BLaER1 treated with 17β-estradiol and CSF1 and Interleukin-3, amounts not matched to agents 10 nM and 100 nM (cell line): ENCODE results near the gene WRAP73.

Experiments
- H3K27ac ChIP-seq, 11 experiments: shearing (Covaris generic); formaldehyde crosslinking; 2 replicates each; pipeline ENCODE4 v1.8.1; 2022
- H3K27me3 ChIP-seq, 11 experiments: shearing (Covaris generic); formaldehyde crosslinking; 2 replicates each; pipeline ENCODE4 v1.8.1; 2022
- H3K36me3 ChIP-seq, 11 experiments: shearing (Covaris generic); formaldehyde crosslinking; 2 replicates each; pipeline ENCODE4 v1.8.1; 2022
- H3K4me1 ChIP-seq, 10 experiments: shearing (Covaris generic); formaldehyde crosslinking; 2 replicates each; pipeline ENCODE4 v1.8.1; 2022
- H3K4me2 ChIP-seq, 11 experiments: shearing (Covaris generic); formaldehyde crosslinking; 2 replicates each; pipeline ENCODE4 v1.8.1; 2022
- H3K4me3 ChIP-seq, 10 experiments: shearing (Covaris generic); formaldehyde crosslinking; 2 replicates each; pipeline ENCODE4 v1.8.1; 2022
- H3K9ac ChIP-seq, 11 experiments: shearing (Covaris generic); formaldehyde crosslinking; 2 replicates each; pipeline ENCODE4 v1.8.1; 2022
- H3K9me3 ChIP-seq, 11 experiments: shearing (Covaris generic); formaldehyde crosslinking; replicated peaks in 1 of 11; 2 replicates each; pipeline ENCODE4 v1.8.1; 2022
- H4K20me1 ChIP-seq, 11 experiments: shearing (Covaris generic); formaldehyde crosslinking; 2 replicates each; pipeline ENCODE4 v1.8.1; 2022
- Cebpa-rat ChIP-seq, 11 experiments: shearing (Covaris generic); IDR thresholded peaks; 2 replicates each; pipeline ENCODE4 v1.8.1; 2022

WRAP73 gene

DNA sequence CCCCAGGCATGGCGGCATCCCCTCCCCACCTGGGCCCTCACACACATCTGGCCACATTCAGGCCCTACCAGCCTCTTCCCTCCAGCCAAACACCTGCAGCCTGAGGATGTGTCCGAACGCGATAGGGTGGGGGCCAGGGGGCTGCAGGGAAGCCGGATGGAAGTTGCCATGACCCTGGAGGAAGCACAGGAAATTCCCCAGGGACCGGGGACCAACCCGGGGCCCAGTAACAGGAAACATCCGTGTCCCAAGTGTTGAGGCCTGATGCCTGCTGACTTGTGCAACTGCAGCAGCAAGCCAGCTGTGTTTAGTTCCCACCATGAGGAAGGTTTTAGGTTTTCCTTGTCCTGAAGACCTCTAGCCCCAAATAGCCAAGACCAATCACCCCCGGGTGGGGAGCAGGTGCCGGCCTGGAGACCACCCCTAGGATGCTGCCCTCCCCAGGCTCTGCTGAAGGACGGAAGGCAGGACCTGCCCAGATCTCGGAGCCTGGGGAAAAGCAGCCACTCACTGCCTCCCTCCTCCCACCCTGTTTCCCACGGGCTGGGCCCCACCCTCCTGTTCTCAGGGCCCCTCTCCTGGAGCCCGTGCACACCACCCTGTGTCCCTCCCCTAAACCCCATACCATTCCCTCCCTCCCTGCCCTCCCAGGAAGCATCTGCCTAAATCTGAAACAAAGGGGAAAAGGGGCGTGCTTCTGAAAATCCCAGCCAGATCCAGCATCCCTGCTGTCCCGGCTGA lies 68.4 kb downstream of the WRAP73 start:
- peak in 9 of 11 experiments; percentile 11 to 96 (median 89); a peak in 15 of 22 replicates for TF ChIP-seq Cebpa-rat (IDR thresholded peaks at IDR 0.05)
- peaks cover 54 to 85% (median 79%) of the 10 kb centered on the region in 10 experiments for H3K4me1 ChIP-seq
- peaks cover 0 to 22% (median 6%) of the 10 kb centered on the region in 11 experiments; a peak in 9 of 22 replicates for H3K36me3 ChIP-seq
- H3K4me3 ChIP-seq: peak overlapping the region in 6 of 10 experiments; percentile 19 to 49 (median 34); a peak in 10 of 20 replicates
- peaks cover 0 to 72% (median 17%) of the 10 kb centered on the region in 11 experiments; a peak in 16 of 22 replicates for H4K20me1 ChIP-seq
- peak overlapping the region; percentile 22 to 80 (median 68); a peak in 19 of 22 replicates for H3K9ac ChIP-seq
- H3K27me3 ChIP-seq: peaks cover 0 to 20% (median 14%) of the 10 kb centered on the region in 11 experiments; a peak in 18 of 22 replicates
- H3K9me3 ChIP-seq: peaks cover 0 to 29% (median 22%) of the 10 kb centered on the region in 11 experiments; a peak in 12 of 22 replicates
- H3K4me2 ChIP-seq: peak overlapping the region; percentile 47 to 100 (median 95)
- peak overlapping the region in 8 of 11 experiments; percentile 65 to 92 (median 80); a peak in 17 of 22 replicates for H3K27ac ChIP-seq
